GM19351 (cell line): Measurements from ENCODE around the gene TRAF1.

Experiments
- ATAC-seq: cut with Tn5 transposase; IDR thresholded peaks from one replicate; pipeline ENCODE4 v1.9.1; 2021; ENCODE audit warnings: mild to moderate bottlenecking, moderate library complexity; ENCODE audit not compliant: unreplicated experiment

Gene TRAF1

GRCh38 chr9:120910643-120911042 is 16.0 kb downstream of the TRAF1 start:
- ATAC-seq = no peak

DNA sequence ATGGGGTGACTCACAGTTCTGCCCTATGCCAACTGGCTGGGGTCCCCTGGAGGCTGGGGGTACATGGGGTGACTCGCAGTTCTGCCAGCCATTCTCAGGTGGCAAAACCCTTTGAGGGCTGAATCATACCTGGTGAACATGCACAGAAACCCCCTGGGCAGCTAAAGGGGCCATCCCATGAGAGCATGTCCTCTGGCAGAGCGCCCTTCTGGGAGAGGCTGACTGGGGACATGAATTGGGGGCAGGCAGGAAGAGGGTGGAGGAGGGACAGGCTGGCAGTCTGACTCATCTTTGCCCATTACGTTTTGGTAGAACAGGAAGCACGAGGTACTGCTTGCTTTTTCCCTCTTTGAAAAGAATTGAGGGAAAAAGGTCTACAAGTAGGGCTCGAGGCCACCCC is 16.7 kb downstream of the TRAF1 start:
- ATAC-seq = no peak

DNA sequence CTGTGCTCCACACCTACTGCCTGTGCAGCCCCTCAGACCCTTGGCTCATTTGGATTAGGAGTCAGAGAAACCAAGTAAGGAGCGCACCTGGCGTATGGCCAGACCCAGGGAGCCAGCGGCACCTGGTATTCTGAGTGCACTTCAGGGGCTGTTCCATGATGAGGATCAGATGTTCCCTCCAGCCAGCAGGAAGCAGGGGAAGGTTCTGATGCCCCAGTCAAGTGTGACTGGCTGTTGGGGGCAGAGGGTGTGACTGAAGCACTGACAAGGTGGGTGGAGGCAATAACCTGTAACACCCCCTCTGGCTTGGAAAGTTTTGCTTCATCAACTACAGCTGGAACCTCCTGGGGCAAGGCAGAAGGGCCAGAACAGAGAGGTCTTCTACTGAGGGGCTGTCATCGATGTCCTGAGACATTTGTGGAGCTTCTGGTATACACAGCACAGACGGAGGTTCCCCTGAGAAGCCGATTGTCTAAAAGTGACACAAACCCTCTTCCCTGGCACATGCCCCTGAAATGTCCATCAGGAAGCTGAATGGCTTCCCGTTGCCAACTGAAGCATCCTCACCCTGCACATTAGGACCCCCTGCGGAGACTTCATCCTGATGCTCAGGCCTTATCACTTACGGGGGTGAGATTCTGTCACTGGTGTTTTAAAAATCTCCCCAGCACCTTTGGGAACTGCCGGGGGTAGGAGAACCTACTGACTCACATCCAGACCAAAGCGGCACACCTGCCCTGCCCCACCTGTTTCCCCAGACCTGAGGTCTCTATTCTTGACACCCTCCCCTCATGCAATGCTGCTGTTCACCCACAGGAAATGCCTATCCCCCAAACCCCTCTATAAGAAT is 21.1 kb downstream of the TRAF1 start:
- ATAC-seq = no peak

- ATAC-seq = no peak
These were observed 21.7 kb downstream of the TRAF1 start for GRCh38 chr9:120904978-120905301.

DNA sequence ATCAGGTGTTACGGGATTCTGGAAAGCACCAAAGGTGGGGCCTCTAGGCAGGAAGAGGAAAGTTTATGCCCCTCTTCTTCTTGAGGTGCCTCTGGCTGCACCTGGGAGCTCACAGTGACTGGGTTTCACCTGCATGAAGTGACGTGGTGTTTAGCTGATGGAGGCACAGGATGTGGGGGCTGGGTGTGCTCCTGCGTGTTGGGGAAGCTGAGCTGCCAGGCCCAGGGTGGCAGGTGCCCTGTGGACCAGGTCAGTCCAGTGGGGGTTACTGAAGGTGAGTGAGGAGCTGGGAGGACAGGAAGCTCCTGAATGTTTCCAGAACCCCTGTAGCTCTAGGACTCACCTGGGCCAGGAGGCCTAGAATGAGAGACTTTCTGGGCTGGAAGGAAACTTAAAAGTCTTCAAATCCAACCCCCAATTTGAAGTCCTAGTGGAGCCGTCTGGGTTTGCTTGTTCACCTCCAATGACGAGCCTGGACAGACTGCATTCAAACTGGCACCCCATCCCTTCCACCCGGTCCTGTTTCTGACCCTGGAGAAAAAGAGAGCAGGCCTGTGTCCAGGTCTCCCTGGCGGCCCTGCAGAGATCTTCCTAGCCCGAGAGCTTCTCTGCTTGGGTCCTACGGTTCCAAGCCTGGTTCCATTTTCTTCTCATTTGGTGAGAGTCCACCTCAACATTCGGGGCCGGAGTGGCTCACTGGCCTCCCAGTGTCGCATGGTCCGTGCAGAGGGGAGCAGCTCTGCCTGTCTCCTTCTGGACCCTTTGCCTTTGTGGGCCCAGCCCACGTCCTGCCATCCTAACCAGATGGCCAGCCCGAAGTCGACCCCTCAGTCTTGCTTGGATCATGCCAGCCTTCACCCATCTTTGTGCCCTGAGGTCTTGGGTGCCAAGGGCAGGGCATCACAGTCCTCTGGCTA is 22.3 kb downstream of the TRAF1 start:
- no peak for ATAC-seq

GRCh38 chr9:120902569-120903535 is 23.7 kb downstream of the TRAF1 start:
- no peak for ATAC-seq

- ATAC-seq = no peak
These were observed 24.6 kb downstream of the TRAF1 start for GRCh38 chr9:120901755-120902568.

DNA sequence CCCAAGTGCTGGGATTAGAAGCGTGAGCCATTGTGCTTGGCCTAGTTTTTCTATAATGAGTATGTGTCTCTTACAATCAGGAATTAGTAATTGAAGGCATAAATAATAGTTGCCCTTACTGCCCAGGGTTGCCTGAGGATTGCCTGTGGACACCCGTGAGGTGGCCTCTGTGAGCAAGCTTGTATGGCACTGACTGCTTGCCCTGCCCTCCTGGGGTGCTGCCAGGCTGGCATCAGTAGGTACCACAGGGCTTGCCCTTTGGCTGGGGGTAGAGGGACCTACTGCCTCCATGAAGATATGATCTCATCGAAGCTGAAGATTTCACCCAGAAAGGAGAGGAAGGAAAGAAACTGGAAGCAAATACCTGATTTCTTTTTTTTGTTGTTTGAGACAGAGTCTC is 25.8 kb downstream of the TRAF1 start:
- no peak for ATAC-seq

DNA sequence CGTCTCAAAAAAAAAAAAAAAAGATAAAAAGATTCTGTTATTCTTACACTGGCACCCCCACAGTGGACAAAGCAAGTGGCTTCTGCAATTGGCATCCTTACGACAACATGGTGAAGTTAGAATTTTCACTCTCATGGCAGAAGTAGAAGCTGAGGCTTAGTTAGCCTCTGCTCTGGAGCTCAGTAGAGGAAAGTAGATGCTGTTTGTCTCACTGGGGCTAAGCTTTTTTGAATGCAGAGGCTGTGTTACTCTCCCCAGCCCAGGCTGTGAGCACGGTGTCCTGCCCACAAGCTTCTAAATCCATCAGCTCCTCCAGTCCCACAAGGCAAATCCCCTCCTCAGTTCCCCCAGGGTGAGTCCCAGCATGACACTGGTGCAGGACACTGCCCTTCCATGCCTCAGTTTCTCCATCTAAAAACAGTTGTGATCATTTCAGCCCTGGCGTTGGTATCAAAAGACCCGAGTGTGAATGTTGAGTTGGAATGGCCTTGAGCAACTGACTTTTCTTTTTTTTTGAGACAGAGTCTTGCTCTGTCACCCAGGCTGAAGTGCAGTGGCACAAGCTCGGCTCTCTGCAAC is 27.0 kb downstream of the TRAF1 start:
- ATAC-seq = no peak

GRCh38 chr9:120898396-120898795 is 28.2 kb downstream of the TRAF1 start:
- no peak for ATAC-seq

DNA sequence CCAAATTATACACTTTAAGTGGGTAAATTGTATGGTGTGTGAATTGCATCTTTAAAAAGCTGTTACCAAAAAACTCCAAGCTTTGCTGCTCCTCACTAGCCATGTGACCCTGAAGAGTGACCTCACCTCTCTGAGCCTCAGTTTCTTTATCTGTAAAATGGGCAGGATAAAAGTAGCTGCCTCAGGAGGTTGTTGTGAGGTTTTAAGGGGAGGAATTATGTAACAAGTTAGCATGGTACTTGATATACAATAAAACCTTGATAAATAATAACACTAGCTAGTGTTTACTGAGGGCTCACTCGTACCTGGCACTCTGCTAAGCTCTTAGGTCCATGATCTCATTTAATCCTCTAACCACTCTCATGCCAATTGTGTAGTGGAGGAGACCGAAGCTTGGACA is 30.6 kb downstream of the TRAF1 start:
- ATAC-seq = no peak

- ATAC-seq = no peak
These were observed 32.1 kb downstream of the TRAF1 start for GRCh38 chr9:120894321-120895148.

DNA sequence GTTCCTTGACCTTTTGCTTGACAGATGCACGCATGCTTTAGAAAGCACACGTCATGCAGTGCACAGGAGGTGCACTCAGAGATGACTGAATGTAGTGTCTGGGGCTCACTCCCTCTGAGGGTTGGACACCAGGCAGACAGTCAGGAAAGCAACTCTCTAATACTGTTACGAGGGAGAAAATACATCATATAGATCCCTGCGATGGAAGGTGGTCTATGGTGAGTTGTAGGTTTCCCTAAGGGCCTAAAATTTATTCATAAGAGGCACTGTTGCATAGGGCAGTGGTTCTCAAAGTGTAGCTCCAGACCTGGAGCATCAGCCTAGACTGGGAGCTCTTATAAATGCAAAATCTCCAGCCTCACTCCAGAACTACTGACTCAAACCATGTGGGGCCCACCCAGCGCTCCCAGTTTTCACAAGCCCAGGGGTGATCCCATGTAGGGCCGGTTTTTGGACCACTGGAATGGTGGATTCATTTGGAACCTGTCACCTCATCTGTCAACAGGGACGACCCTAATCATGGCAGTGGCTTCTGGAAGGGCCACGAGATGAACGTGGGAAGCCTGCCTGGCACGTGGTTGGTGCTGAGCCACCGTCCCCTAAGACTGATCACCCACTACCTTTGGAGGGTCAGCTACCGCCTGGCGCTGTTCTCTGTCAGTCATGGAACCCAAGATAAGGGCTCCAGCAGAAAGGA is 32.8 kb downstream of the TRAF1 start:
- ATAC-seq = no peak

- peak; percentile 62 for ATAC-seq
These were observed 33.6 kb downstream of the TRAF1 start for GRCh38 chr9:120892748-120893610.

DNA sequence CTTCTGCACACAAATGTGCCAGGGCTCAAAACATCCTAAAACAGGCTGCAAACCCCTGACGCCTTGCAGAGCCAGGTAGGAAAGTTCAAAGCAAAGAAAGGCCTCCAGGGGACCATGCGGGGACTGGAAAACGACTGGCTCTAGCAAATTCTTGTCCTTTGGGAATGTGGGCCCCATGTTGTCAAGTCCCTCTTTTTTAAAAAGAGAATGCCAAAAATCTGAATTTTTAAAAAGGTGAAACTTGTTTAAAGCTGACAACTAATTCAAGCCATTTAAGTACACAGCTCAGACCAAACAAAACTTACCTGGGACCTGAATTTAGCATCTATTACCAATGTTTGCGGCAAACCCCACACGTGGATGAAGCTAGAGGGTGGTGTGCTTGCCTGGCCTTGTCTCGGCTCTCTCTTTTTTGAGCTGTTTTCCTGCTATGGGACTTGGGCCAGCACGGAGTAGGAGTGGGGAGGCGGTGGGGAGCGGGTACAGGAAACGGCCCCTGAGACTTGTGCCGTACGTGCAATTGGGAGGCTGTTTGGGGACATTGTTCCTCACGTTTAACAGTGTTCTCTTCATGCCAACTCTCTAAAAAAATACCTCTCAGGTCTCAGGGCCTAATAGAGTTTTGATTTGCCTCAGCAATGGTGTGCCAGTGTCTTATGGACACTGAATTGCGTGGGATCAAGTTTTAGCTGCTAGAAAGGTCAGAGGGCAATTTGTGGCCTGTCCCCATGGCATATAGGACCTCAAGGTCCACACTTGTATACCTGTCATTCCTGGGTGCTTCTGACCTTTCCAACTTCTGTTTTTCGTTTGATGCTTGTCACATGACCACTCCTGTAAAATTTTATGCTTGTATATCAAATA is 34.5 kb downstream of the TRAF1 start:
- peak; percentile 28 for ATAC-seq

GRCh38 chr9:120891245-120891883 is 35.2 kb downstream of the TRAF1 start:
- no peak for ATAC-seq
